BJ (cell line): ENCODE measurements around the gene MYDGF. TPM values are rescaled to one million over a fixed set of nuclear protein-coding genes. Genes with fewer than 3 reads are reported as not detected.

Source experiments
- CTCF ChIA-PET: fragments of 350-600 bp; formaldehyde crosslinking; extraction: SDS; loops from one replicate; lab custom pipeline; 2021; ENCODE audit warnings: antibody characterized with exemption, inconsistent platforms; lab: Yijun Ruan, JAX
- POLR2A ChIA-PET: fragments of 300-600 bp; sonication (Branson Sonifier 250); formaldehyde crosslinking; extraction: SDS; loops from one replicate; lab custom pipeline; 2021; ENCODE audit warnings: antibody characterized with exemption; lab: Charles Lee
- DNase-seq: peaks from one replicate; pipeline ENCODE4 v3.0.0-alpha.2; 2011; ENCODE audit warnings: low read depth
- H3K27me3 ChIP-seq: 2 replicates; pipeline ENCODE4 v1.6.0; 2011; ENCODE audit warnings: low read length; ENCODE audit not compliant: control insufficient read depth, insufficient read depth
- H3K36me3 ChIP-seq: 2 replicates; pipeline ENCODE4 v1.5.1; 2011; ENCODE audit warnings: low read length; ENCODE audit not compliant: control insufficient read depth, insufficient read depth
- H3K4me3 ChIP-seq: 2 replicates; pipeline ENCODE4 v1.5.1; 2011; ENCODE audit warnings: low read depth, mild to moderate bottlenecking, control low read depth, low read length
- polyA plus RNA-seq: library from polyadenylated mRNA; depleted of rRNA; stranded (reverse); fragments of >200 nt; gene quantifications from 2 replicates; pipeline ENCODE4 v1.2.3, GENCODE V29; 2011; rRNA removed
- TF ChIP-seq, protein P1 (sequence below): IDR thresholded peaks from 2 replicates; pipeline ENCODE4 v1.5.1; 2011; ENCODE audit warnings: low read depth, mild to moderate bottlenecking, control low read depth, inconsistent platforms, low read length, moderate library complexity; ENCODE audit not compliant: insufficient read depth

The MYDGF gene
- polyA plus RNA-seq, 1 experiment, result 222 TPM

- H3K36me3 ChIP-seq, result no peaks in the 10 kb centered on the region
- TF ChIP-seq, protein P1, sequence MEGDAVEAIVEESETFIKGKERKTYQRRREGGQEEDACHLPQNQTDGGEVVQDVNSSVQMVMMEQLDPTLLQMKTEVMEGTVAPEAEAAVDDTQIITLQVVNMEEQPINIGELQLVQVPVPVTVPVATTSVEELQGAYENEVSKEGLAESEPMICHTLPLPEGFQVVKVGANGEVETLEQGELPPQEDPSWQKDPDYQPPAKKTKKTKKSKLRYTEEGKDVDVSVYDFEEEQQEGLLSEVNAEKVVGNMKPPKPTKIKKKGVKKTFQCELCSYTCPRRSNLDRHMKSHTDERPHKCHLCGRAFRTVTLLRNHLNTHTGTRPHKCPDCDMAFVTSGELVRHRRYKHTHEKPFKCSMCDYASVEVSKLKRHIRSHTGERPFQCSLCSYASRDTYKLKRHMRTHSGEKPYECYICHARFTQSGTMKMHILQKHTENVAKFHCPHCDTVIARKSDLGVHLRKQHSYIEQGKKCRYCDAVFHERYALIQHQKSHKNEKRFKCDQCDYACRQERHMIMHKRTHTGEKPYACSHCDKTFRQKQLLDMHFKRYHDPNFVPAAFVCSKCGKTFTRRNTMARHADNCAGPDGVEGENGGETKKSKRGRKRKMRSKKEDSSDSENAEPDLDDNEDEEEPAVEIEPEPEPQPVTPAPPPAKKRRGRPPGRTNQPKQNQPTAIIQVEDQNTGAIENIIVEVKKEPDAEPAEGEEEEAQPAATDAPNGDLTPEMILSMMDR, result no peak
- H3K27me3 ChIP-seq, result peaks cover 7% of the 10 kb centered on the region; the same call in 1 of the 2 replicates
- H3K4me3 ChIP-seq, result no peak overlapping the region
- CTCF ChIA-PET, result interaction anchor here (1.3 to 1.5 kb wide), 2 partner anchors 13 to 16 kb away, joined by 8 to 10 read pairs; no protein-coding TSS in a partner anchor
- POLR2A ChIA-PET, result no interaction called here
- DNase-seq, result no peak
Observed at GRCh38 chr19:4619668-4620294, 50.4 kb downstream of the MYDGF start.

DNA sequence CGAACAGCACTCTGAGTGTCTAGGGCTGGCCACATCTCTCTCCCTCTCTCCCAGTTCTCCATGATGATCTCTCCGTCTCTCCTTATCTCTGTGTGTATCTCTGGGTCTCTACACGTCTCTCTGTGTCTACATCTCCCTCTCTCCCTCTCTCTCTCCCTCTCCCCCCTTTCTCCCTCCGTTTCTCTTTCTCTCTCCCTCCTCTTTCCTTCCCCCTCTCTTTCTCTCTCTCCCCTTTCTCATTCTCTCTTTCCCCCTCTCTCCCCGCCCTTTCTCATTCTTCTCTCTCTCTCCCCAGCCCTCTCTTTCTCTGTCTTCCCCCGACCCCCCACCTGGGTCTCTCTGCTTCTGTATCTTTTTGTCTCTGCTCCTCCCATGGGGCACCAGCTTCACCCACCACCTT lies 52.1 kb downstream of the MYDGF start:
- ChIA-PET POLR2A (no interaction called here), CTCF (interaction anchor here (0.9 to 1.7 kb wide), 2 partner anchors 15 to 29 kb away, joined by 3 to 8 read pairs; no protein-coding TSS in a partner anchor)
- Histone ChIP-seq H3K27me3 (peaks cover 7% of the 10 kb centered on the region; the same call in 1 of the 2 replicates), H3K36me3 (no peaks in the 10 kb centered on the region), H3K4me3 (no peak overlapping the region)
- DNase-seq, result no peak
- TF ChIP-seq, protein P1, result no peak

DNA sequence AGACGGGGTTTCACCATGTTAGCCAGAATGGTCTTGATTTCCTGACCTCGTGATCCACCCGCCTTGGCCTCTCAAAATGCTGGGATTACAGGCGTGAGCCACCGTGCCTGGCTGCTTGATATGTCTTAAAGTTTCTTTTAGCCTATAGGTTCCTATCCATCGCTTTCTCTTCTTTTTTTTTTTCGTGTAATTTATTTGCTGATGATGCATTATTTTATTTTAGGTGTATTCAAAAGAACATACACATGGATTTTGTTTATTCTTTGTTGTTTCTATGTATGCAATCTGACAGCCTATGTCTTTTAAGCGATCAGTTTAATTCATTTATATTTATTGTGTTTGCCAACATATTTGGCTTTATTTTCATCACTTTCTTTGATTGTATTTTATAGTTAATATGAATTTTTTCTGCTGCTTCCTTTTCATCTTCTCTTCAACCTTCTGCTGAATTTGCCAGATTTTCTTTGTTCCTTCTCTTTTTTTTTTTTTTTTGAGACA lies 56.8 kb downstream of the MYDGF start:
- Histone ChIP-seq H3K27me3 (peaks cover 13% of the 10 kb centered on the region), H3K36me3 (no peaks in the 10 kb centered on the region), H3K4me3 (no peak overlapping the region)
- no peak for DNase-seq
- CTCF ChIA-PET, result interaction anchor here (0.6 kb wide), 1 partner anchor 24 kb away, joined by 3 read pairs; no protein-coding TSS in a partner anchor
- POLR2A ChIA-PET, result no interaction called here
- TF ChIP-seq, protein P1, result no peak

DNA sequence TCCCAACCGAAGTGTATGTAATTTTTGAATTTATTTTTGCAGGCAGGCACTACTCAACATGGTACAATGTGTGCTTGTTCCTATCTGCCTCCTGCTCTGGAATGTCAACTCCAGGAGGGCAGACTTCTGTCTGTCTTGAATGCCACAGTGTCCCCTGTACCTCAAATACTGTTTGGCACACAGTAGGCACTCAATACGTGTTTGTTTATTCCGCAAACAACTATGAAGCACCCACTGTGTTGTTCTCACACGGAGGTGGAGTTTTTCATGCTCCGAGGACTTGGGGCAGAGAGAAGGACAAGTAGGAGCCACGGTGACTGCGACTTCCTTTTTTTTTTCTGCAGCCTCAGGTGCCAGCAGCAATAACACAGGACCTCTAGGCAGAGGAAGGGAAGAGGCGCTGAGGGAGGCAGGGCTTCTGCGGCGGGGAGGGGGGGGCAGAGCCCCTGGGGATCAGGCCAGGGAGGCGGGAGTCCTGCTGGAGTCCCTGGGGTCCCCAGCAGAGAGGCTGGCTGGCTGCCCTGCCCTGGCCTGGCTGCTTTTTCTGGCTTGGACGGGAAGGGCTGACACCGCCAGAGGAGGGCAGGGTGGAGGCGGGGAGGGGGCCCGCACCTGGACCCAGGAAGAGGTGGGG lies 60.1 kb downstream of the MYDGF start:
- peaks cover 10% of the 10 kb centered on the region for H3K27me3 ChIP-seq
- DNase-seq, result no peak
- POLR2A ChIA-PET, result no interaction called here
- CTCF ChIA-PET, result interaction anchor here (1.3 kb wide), 1 partner anchor 34 kb away, joined by 3 read pairs; no protein-coding TSS in a partner anchor
- no peak overlapping the region for H3K4me3 ChIP-seq
- no peaks in the 10 kb centered on the region for H3K36me3 ChIP-seq
- TF ChIP-seq, protein P1, result no peak

Other genes starting within 250 kb of the MYDGF start
- gene UBXN6, start 212.5 kb downstream of the MYDGF start, polyA plus RNA-seq, result 85.5 and 127 TPM in 2 replicates
- gene HDGFL2, start 198.0 kb downstream of the MYDGF start, polyA plus RNA-seq, result 23.8 and 26.0 TPM in 2 replicates
- 0.01 TPM in 2 replicates for gene PLIN4, start 151.9 kb downstream of the MYDGF start, polyA plus RNA-seq
- gene PLIN5, start 135.1 kb downstream of the MYDGF start, polyA plus RNA-seq, result not detected in 2 replicates
- gene LRG1, start 130.3 kb downstream of the MYDGF start, polyA plus RNA-seq, result 0.02 TPM in 1 of 2 replicates, not detected in the other
- 0.11 and 0.22 TPM in 2 replicates for gene SEMA6B, start 110.7 kb downstream of the MYDGF start, polyA plus RNA-seq
- 3.7 and 4.8 TPM in 2 replicates for gene TNFAIP8L1, start 30.8 kb downstream of the MYDGF start, polyA plus RNA-seq
- 4.5 and 12.3 TPM in 2 replicates for gene DPP9, start 53.5 kb upstream of the MYDGF start, polyA plus RNA-seq
- gene FEM1A, start 121.4 kb upstream of the MYDGF start, polyA plus RNA-seq, result 3.8 and 5.6 TPM in 2 replicates
- gene TICAM1, start 161.4 kb upstream of the MYDGF start, polyA plus RNA-seq, result 1.7 and 1.9 TPM in 2 replicates
- 128 and 211 TPM in 2 replicates for gene PLIN3, start 197.3 kb upstream of the MYDGF start, polyA plus RNA-seq
- gene ARRDC5, start 232.6 kb upstream of the MYDGF start, polyA plus RNA-seq, result not detected in 2 replicates
- gene UHRF1, start 239.2 kb upstream of the MYDGF start, polyA plus RNA-seq, result 6.1 and 10.3 TPM in 2 replicates